ENCODE measurements around the gene SIL1. TPM values are rescaled to one million over a fixed set of nuclear protein-coding genes. Genes with fewer than 3 reads are reported as not detected.

Gene SIL1
- total RNA-seq, 1 donor from 2014 or later = 26.1 TPM

GRCh38 chr5:139103762-139104161 lies 94.4 kb downstream of the SIL1 start:
- Histone ChIP-seq H3K4me1 (ENCODE audit: control insufficient read depth in 3 of 3, insufficient read depth in 3 of 3, low read length in 3 of 3) (peaks cover 28 to 45% (median 33%) of the 10 kb centered on the region in 3 donors), H3K27ac (ENCODE audit: low read depth, low read length) (no peak overlapping the region)

GRCh38 chr5:139100825-139101224 lies 97.3 kb downstream of the SIL1 start:
- no peaks in the 10 kb centered on the region for H3K36me3 ChIP-seq (ENCODE audit: control insufficient read depth in 3 of 3, insufficient read depth in 3 of 3, low read length in 3 of 3)

More at GRCh38 chr5:139103762-139104161, 94.4 kb downstream of the SIL1 start:
- Histone ChIP-seq H3K4me3 (ENCODE audit: low read length in 3 of 3) (no peak overlapping the region), H3K36me3 (ENCODE audit: control insufficient read depth in 3 of 3, insufficient read depth in 3 of 3, low read length in 3 of 3) (no peaks in the 10 kb centered on the region), H3K27me3 (ENCODE audit: control insufficient read depth in 3 of 3, insufficient read depth in 3 of 3, low read length in 3 of 3) (no peaks in the 10 kb centered on the region), H3K9me3 (ENCODE audit: control insufficient read depth in 3 of 3, low read length in 3 of 3) (no peaks in the 10 kb centered on the region), H3K9ac (ENCODE audit: low read depth in 1 of 3, low read length in 3 of 3) (peak overlapping the region in 1 of 3 donors; percentile 5)

GRCh38 chr5:139094154-139095131 lies 103.7 kb downstream of the SIL1 start:
- Histone ChIP-seq H3K4me3 (ENCODE audit: low read length in 3 of 3) (no peak overlapping the region), H3K36me3 (ENCODE audit: control insufficient read depth in 3 of 3, insufficient read depth in 3 of 3, low read length in 3 of 3) (no peaks in the 10 kb centered on the region), H3K9ac (ENCODE audit: low read depth in 1 of 3, low read length in 3 of 3) (no peak overlapping the region), H3K27ac (ENCODE audit: low read depth, low read length) (no peak overlapping the region), H3K27me3 (ENCODE audit: control insufficient read depth in 3 of 3, insufficient read depth in 3 of 3, low read length in 3 of 3) (no peaks in the 10 kb centered on the region), H3K4me1 (ENCODE audit: control insufficient read depth in 3 of 3, insufficient read depth in 3 of 3, low read length in 3 of 3) (peaks cover 3 to 27% (median 4%) of the 10 kb centered on the region in 3 donors), H3K9me3 (ENCODE audit: control insufficient read depth in 3 of 3, low read length in 3 of 3) (no peaks in the 10 kb centered on the region)

More at GRCh38 chr5:139100825-139101224, 97.3 kb downstream of the SIL1 start:
- H3K27ac ChIP-seq (ENCODE audit: low read depth, low read length) = no peak overlapping the region
- no peaks in the 10 kb centered on the region for H3K27me3 ChIP-seq (ENCODE audit: control insufficient read depth in 3 of 3, insufficient read depth in 3 of 3, low read length in 3 of 3)
- H3K9me3 ChIP-seq (ENCODE audit: control insufficient read depth in 3 of 3, low read length in 3 of 3) = no peaks in the 10 kb centered on the region
- H3K9ac ChIP-seq (ENCODE audit: low read depth in 1 of 3, low read length in 3 of 3) = no peak overlapping the region
- peaks cover 25 to 34% (median 25%) of the 10 kb centered on the region in 3 donors for H3K4me1 ChIP-seq (ENCODE audit: control insufficient read depth in 3 of 3, insufficient read depth in 3 of 3, low read length in 3 of 3)
- no peak overlapping the region for H3K4me3 ChIP-seq (ENCODE audit: low read length in 3 of 3)

DNA sequence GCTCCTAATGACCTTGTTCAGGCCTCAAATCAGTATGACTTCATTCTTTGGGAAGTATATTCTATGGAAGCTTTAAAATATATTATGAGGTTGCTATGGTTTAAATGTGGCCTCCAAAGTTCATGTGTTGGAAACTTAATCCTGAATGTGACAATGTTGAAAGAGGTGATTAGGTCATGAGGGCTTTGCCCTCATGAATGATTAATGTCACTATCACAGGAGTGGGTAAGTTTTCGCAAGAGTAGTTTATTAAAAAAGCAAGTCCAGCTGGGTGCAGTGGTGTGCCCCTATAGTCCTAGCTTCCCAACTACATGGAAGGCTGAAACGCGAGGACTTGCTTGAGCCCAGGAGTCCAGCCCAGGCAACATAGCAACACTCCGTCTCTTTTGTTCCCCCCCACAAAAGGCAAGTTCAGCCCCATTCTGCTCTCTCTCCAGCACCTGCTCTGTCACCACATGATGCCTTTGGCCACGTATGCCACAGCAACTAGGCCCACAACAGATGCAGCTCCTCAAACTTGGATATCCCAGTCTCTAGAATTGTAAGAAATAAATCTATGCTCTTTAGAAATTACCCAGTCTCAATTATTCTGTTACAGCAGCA lies 105.3 kb downstream of the SIL1 start:
- Histone ChIP-seq H3K27me3 (ENCODE audit: control insufficient read depth in 3 of 3, insufficient read depth in 3 of 3, low read length in 3 of 3) (no peaks in the 10 kb centered on the region), H3K36me3 (ENCODE audit: control insufficient read depth in 3 of 3, insufficient read depth in 3 of 3, low read length in 3 of 3) (no peaks in the 10 kb centered on the region), H3K9ac (ENCODE audit: low read depth in 1 of 3, low read length in 3 of 3) (no peak overlapping the region), H3K4me3 (ENCODE audit: low read length in 3 of 3) (no peak overlapping the region), H3K9me3 (ENCODE audit: control insufficient read depth in 3 of 3, low read length in 3 of 3) (no peaks in the 10 kb centered on the region), H3K27ac (ENCODE audit: low read depth, low read length) (no peak overlapping the region), H3K4me1 (ENCODE audit: control insufficient read depth in 3 of 3, insufficient read depth in 3 of 3, low read length in 3 of 3) (peaks cover 3 to 27% (median 4%) of the 10 kb centered on the region in 3 donors)

GRCh38 chr5:139091439-139092156 lies 106.6 kb downstream of the SIL1 start:
- Histone ChIP-seq H3K4me1 (ENCODE audit: control insufficient read depth in 3 of 3, insufficient read depth in 3 of 3, low read length in 3 of 3) (peaks cover 3 to 25% (median 4%) of the 10 kb centered on the region in 3 donors), H3K9me3 (ENCODE audit: control insufficient read depth in 3 of 3, low read length in 3 of 3) (no peaks in the 10 kb centered on the region), H3K36me3 (ENCODE audit: control insufficient read depth in 3 of 3, insufficient read depth in 3 of 3, low read length in 3 of 3) (no peaks in the 10 kb centered on the region), H3K4me3 (ENCODE audit: low read length in 3 of 3) (no peak overlapping the region), H3K27me3 (ENCODE audit: control insufficient read depth in 3 of 3, insufficient read depth in 3 of 3, low read length in 3 of 3) (no peaks in the 10 kb centered on the region), H3K27ac (ENCODE audit: low read depth, low read length) (no peak overlapping the region), H3K9ac (ENCODE audit: low read depth in 1 of 3, low read length in 3 of 3) (peak overlapping the region in 1 of 3 donors; percentile 63)

- Histone ChIP-seq H3K36me3 (ENCODE audit: control insufficient read depth in 3 of 3, insufficient read depth in 3 of 3, low read length in 3 of 3) (no peaks in the 10 kb centered on the region), H3K4me3 (ENCODE audit: low read length in 3 of 3) (no peak overlapping the region), H3K27ac (ENCODE audit: low read depth, low read length) (no peak overlapping the region), H3K9me3 (ENCODE audit: control insufficient read depth in 3 of 3, low read length in 3 of 3) (no peaks in the 10 kb centered on the region), H3K9ac (ENCODE audit: low read depth in 1 of 3, low read length in 3 of 3) (no peak overlapping the region), H3K27me3 (ENCODE audit: control insufficient read depth in 3 of 3, insufficient read depth in 3 of 3, low read length in 3 of 3) (no peaks in the 10 kb centered on the region), H3K4me1 (ENCODE audit: control insufficient read depth in 3 of 3, insufficient read depth in 3 of 3, low read length in 3 of 3) (peaks cover 3 to 22% (median 4%) of the 10 kb centered on the region in 3 donors)
These were observed 107.6 kb downstream of the SIL1 start for GRCh38 chr5:139090581-139090980.

- Histone ChIP-seq H3K4me1 (ENCODE audit: control insufficient read depth in 3 of 3, insufficient read depth in 3 of 3, low read length in 3 of 3) (peaks cover 3 to 12% (median 4%) of the 10 kb centered on the region in 3 donors), H3K9ac (ENCODE audit: low read depth in 1 of 3, low read length in 3 of 3) (no peak overlapping the region), H3K36me3 (ENCODE audit: control insufficient read depth in 3 of 3, insufficient read depth in 3 of 3, low read length in 3 of 3) (no peaks in the 10 kb centered on the region), H3K9me3 (ENCODE audit: control insufficient read depth in 3 of 3, low read length in 3 of 3) (no peaks in the 10 kb centered on the region), H3K4me3 (ENCODE audit: low read length in 3 of 3) (no peak overlapping the region), H3K27me3 (ENCODE audit: control insufficient read depth in 3 of 3, insufficient read depth in 3 of 3, low read length in 3 of 3) (no peaks in the 10 kb centered on the region), H3K27ac (ENCODE audit: low read depth, low read length) (no peak overlapping the region)
These were observed 110.1 kb downstream of the SIL1 start for GRCh38 chr5:139088024-139088423.

GRCh38 chr5:139082813-139083498 lies 115.2 kb downstream of the SIL1 start:
- H3K27me3 ChIP-seq (ENCODE audit: control insufficient read depth in 3 of 3, insufficient read depth in 3 of 3, low read length in 3 of 3) = no peaks in the 10 kb centered on the region
- no peaks in the 10 kb centered on the region for H3K9me3 ChIP-seq (ENCODE audit: control insufficient read depth in 3 of 3, low read length in 3 of 3)
- no peaks in the 10 kb centered on the region for H3K4me1 ChIP-seq (ENCODE audit: control insufficient read depth in 3 of 3, insufficient read depth in 3 of 3, low read length in 3 of 3)
- no peak overlapping the region for H3K27ac ChIP-seq (ENCODE audit: low read depth, low read length)
- H3K36me3 ChIP-seq (ENCODE audit: control insufficient read depth in 3 of 3, insufficient read depth in 3 of 3, low read length in 3 of 3) = no peaks in the 10 kb centered on the region
- H3K4me3 ChIP-seq (ENCODE audit: low read length in 3 of 3) = no peak overlapping the region
- H3K9ac ChIP-seq (ENCODE audit: low read depth in 1 of 3, low read length in 3 of 3) = no peak overlapping the region

- Histone ChIP-seq H3K36me3 (ENCODE audit: control insufficient read depth in 3 of 3, insufficient read depth in 3 of 3, low read length in 3 of 3) (no peaks in the 10 kb centered on the region), H3K4me3 (ENCODE audit: low read length in 3 of 3) (no peak overlapping the region), H3K4me1 (ENCODE audit: control insufficient read depth in 3 of 3, insufficient read depth in 3 of 3, low read length in 3 of 3) (peaks cover 0 to 7% (median 3%) of the 10 kb centered on the region in 3 donors), H3K27me3 (ENCODE audit: control insufficient read depth in 3 of 3, insufficient read depth in 3 of 3, low read length in 3 of 3) (no peaks in the 10 kb centered on the region), H3K9ac (ENCODE audit: low read depth in 1 of 3, low read length in 3 of 3) (no peak overlapping the region), H3K9me3 (ENCODE audit: control insufficient read depth in 3 of 3, low read length in 3 of 3) (no peaks in the 10 kb centered on the region), H3K27ac (ENCODE audit: low read depth, low read length) (no peak overlapping the region)
These were observed 118.1 kb downstream of the SIL1 start for GRCh38 chr5:139079991-139080610.

All from skeletal muscle tissue (tissue), 4 donors.